H9 (cell line): ENCODE measurements around the gene MARK4. TPM values are rescaled to one million over a fixed set of nuclear protein-coding genes. Genes with fewer than 3 reads are reported as not detected.

Source experiments
- DNase-seq: peaks from one replicate; pipeline ENCODE4 v3.0.0-alpha.2; 2017
- H2AFZ ChIP-seq: one replicate; pipeline ENCODE4 v1.6.1; 2013; ENCODE audit warnings: mild to moderate bottlenecking, low read length, control low read depth, moderate library complexity
- H2AK5ac ChIP-seq: 2 replicates; pipeline ENCODE4 v1.6.1; 2013; ENCODE audit warnings: low read length, control low read depth, mixed read lengths; ENCODE audit not compliant: insufficient read length
- H2BK120ac ChIP-seq: one replicate; pipeline ENCODE4 v1.6.1; 2013; ENCODE audit warnings: low read depth, mild to moderate bottlenecking, low read length, control low read depth, inconsistent platforms; ENCODE audit not compliant: poor library complexity, severe bottlenecking
- H2BK12ac ChIP-seq: 2 replicates; pipeline ENCODE4 v1.6.1; 2013; ENCODE audit warnings: low read length, control low read depth, mixed read lengths, low read depth; ENCODE audit not compliant: insufficient read length
- H2BK15ac ChIP-seq: 2 replicates; pipeline ENCODE4 v1.6.1; 2013; ENCODE audit warnings: low read depth, low read length, control low read depth
- H2BK20ac ChIP-seq: one replicate; pipeline ENCODE4 v1.6.1; 2013; ENCODE audit warnings: low read depth, mild to moderate bottlenecking, low read length, control low read depth, inconsistent platforms; ENCODE audit not compliant: poor library complexity, severe bottlenecking
- H2BK5ac ChIP-seq: 2 replicates; pipeline ENCODE4 v1.6.1; 2013; ENCODE audit warnings: low read length, control low read depth, mixed read lengths; ENCODE audit not compliant: insufficient read length
- H3K14ac ChIP-seq: 2 replicates; pipeline ENCODE4 v1.6.1; 2013; ENCODE audit warnings: low read length, control low read depth; ENCODE audit not compliant: insufficient read depth
- H3K18ac ChIP-seq: 2 replicates; pipeline ENCODE4 v1.6.1; 2013; ENCODE audit warnings: low read depth, mild to moderate bottlenecking, mixed read lengths, low read length, control low read depth; ENCODE audit not compliant: insufficient read length
- H3K23ac ChIP-seq: 2 replicates; pipeline ENCODE4 v1.6.1; 2013; ENCODE audit warnings: low read length, control low read depth, mixed read lengths, low read depth; ENCODE audit not compliant: insufficient read length
- H3K23me2 ChIP-seq: 2 replicates; pipeline ENCODE4 v1.6.1; 2013; ENCODE audit warnings: low read depth, mild to moderate bottlenecking, mixed read lengths, low read length, control low read depth; ENCODE audit not compliant: insufficient read length, poor library complexity, severe bottlenecking
- H3K27ac ChIP-seq: 2 replicates; pipeline ENCODE4 v1.5.1; 2013; ENCODE audit warnings: low read length, control low read depth, mixed read lengths, low read depth; ENCODE audit not compliant: insufficient read length
- H3K27me3 ChIP-seq: 2 replicates; pipeline ENCODE4 v1.6.1; 2013; ENCODE audit warnings: low read length, control low read depth, inconsistent platforms; ENCODE audit not compliant: insufficient read depth
- H3K4ac ChIP-seq: 2 replicates; pipeline ENCODE4 v1.6.1; 2013; ENCODE audit warnings: low read depth, mild to moderate bottlenecking, control low read depth, inconsistent platforms, low read length, moderate library complexity
- H3K4me1 ChIP-seq: 2 replicates; pipeline ENCODE4 v1.6.1; 2013; ENCODE audit warnings: low read length, control low read depth, inconsistent platforms; ENCODE audit not compliant: insufficient read depth
- H3K4me2 ChIP-seq: 2 replicates; pipeline ENCODE4 v1.6.1; 2013; ENCODE audit warnings: low read length, control low read depth, mixed read lengths; ENCODE audit not compliant: insufficient read length, insufficient read depth
- H3K56ac ChIP-seq: 2 replicates; pipeline ENCODE4 v1.6.1; 2013; ENCODE audit warnings: low read depth, mild to moderate bottlenecking, mixed read lengths, low read length, control low read depth; ENCODE audit not compliant: insufficient read length
- H3K79me1 ChIP-seq: 2 replicates; pipeline ENCODE4 v1.6.1; 2013; ENCODE audit warnings: low read depth, mild to moderate bottlenecking, moderate library complexity, low read length, control low read depth, inconsistent platforms; ENCODE audit not compliant: insufficient read depth, poor library complexity, severe bottlenecking
- H3K79me2 ChIP-seq: 2 replicates; pipeline ENCODE4 v1.6.1; 2013; ENCODE audit warnings: low read length, control low read depth, inconsistent platforms; ENCODE audit not compliant: insufficient read depth
- H3K9ac ChIP-seq: 2 replicates; pipeline ENCODE4 v1.6.1; 2013; ENCODE audit warnings: low read length, control low read depth, mixed read lengths; ENCODE audit not compliant: insufficient read length; ENCODE audit errors: extremely low read depth
- H3K9me3 ChIP-seq: one replicate; pipeline ENCODE4 v1.6.1; 2013; ENCODE audit warnings: low read depth, low read length, inconsistent platforms; ENCODE audit not compliant: control insufficient read depth
- H3T11ph ChIP-seq: one replicate; pipeline ENCODE4 v1.6.1; 2013; ENCODE audit warnings: mild to moderate bottlenecking, low read length, control low read depth, inconsistent platforms
- H4K20me1 ChIP-seq: one replicate; pipeline ENCODE4 v1.6.1; 2013; ENCODE audit not compliant: control insufficient read depth, insufficient read length, insufficient read depth
- H4K5ac ChIP-seq: 2 replicates; pipeline ENCODE4 v1.6.1; 2013; ENCODE audit warnings: low read depth, mild to moderate bottlenecking, mixed read lengths, low read length, control low read depth; ENCODE audit not compliant: insufficient read length
- H4K8ac ChIP-seq: replicated peaks from 2 replicates; pipeline ENCODE4 v1.6.1; 2013; ENCODE audit warnings: low read length, control low read depth, mixed read lengths, low read depth; ENCODE audit not compliant: insufficient read length
- H4K91ac ChIP-seq: 2 replicates; pipeline ENCODE4 v1.6.1; 2013; ENCODE audit warnings: low read depth, mild to moderate bottlenecking, moderate library complexity, mixed read lengths, low read length, control low read depth; ENCODE audit not compliant: insufficient read length
- H3K27ac Mint-ChIP-seq, 3 experiments: 2 replicates in 2 of 3; 3 replicates in 1 of 3; pipeline ENCODE4 v1.8.0; 2020 to 2021; ENCODE audit warnings: mixed read lengths in 3 of 3, mild to moderate bottlenecking in 1 of 3, moderate library complexity in 1 of 3
- H3K27me3 Mint-ChIP-seq: 2 replicates; pipeline ENCODE4 v1.8.0; 2021; ENCODE audit warnings: low read depth, mild to moderate bottlenecking, moderate library complexity, mixed read lengths
- H3K36me3 Mint-ChIP-seq, 3 experiments: 2 replicates in 2 of 3; 3 replicates in 1 of 3; pipeline ENCODE4 v1.8.0; 2020 to 2021; ENCODE audit warnings: low read depth in 3 of 3, mixed read lengths in 3 of 3; ENCODE audit not compliant: insufficient read depth in 1 of 3
- H3K4me1 Mint-ChIP-seq, 2 experiments: 2 replicates each; pipeline ENCODE4 v1.8.0; 2020; ENCODE audit warnings: mixed read lengths in 2 of 2
- H3K4me3 Mint-ChIP-seq, 2 experiments: 2 replicates in 1 of 2; 3 replicates in 1 of 2; pipeline ENCODE4 v1.8.0; 2020 to 2021; ENCODE audit warnings: mild to moderate bottlenecking in 2 of 2, mixed read lengths in 2 of 2, moderate library complexity in 1 of 2
- H3K9me3 Mint-ChIP-seq, 2 experiments: 2 replicates in 1 of 2; 3 replicates in 1 of 2; pipeline ENCODE4 v1.8.0; 2020; ENCODE audit warnings: mild to moderate bottlenecking in 2 of 2, mixed read lengths in 2 of 2, moderate library complexity in 1 of 2
- WGBS: extraction: QIAGEN DNeasy Blood & Tissue Kit; methylation state at CpG from one replicate; pipeline ENCODE4 v1.1.7; 2013; ENCODE audit warnings: missing lambda C conversion rate, low lambda C conversion rate, mixed read lengths; ENCODE audit not compliant: insufficient read length; ENCODE audit errors: extremely low coverage; 5-methylcytosine and 5-hydroxymethylcytosine counted together
- total RNA-seq: library from RNA; stranded (reverse); gene quantifications from 2 replicates; pipeline ENCODE4 v1.2.1, GENCODE V29; 2021
- TF ChIP-seq, protein P1 (sequence below): fragments of 200-600 bp; sonication (generic); conservative IDR thresholded peaks from 3 replicates; pipeline ENCODE4 v1.8.0; 2021; ENCODE audit warnings: antibody characterized with exemption, mild to moderate bottlenecking

Gene MARK4
- total RNA-seq, 1 experiment from 2014 or later: 44.7 TPM

DNA sequence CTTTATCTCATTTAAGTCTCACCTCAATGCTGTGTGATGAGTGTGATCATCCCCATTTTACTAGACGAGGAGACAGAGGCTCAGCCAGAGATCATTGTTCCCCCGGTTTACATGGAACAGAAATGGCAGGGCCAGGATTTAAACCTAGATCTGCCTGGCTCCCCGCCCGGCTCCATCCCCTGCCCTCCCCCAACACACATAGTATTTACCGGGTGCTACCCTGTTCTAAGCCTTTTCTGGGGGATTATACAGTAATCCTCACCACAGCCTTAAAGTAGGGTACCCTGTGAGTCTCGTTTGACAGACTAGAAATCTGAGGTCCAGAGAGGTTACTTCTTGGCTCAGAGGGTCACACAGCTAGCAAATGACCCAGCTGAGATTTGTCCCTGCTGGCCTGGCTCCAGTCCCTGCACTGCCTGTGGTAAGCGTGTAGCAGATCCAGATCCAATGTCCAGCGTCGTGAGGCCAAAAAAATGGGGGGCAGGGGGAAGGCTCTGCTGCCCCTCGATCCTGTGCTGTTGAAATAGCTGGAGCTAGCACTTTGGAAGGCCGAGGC, 85.7 kb downstream of the MARK4 start:
- DNase-seq: no peak
- Histone ChIP-seq H3T11ph (no peak overlapping the region), H3K79me1 (no peaks in the 10 kb centered on the region), H2BK12ac (no peak overlapping the region), H3K9ac (no peak overlapping the region), H3K14ac (no peak overlapping the region; the same call in 1 of the 2 replicates), H2AFZ (no peak overlapping the region), H4K8ac (no peak overlapping the region), H4K5ac (no peak overlapping the region), H3K4me2 (no peak overlapping the region), H3K4me1 (no peaks in the 10 kb centered on the region), H3K79me2 (no peaks in the 10 kb centered on the region), H2BK120ac (no peak overlapping the region), H3K27me3 (peaks cover 4% of the 10 kb centered on the region), H4K91ac (no peak overlapping the region), H3K23ac (no peak overlapping the region), H3K23me2 (peaks cover 9% of the 10 kb centered on the region), H2BK5ac (no peak overlapping the region), H3K4ac (no peak overlapping the region), H3K56ac (no peak overlapping the region), H3K18ac (no peak overlapping the region), H3K9me3 (no peaks in the 10 kb centered on the region), H3K27ac (no peak overlapping the region), H4K20me1 (peaks cover 2% of the 10 kb centered on the region), H2BK15ac (no peak overlapping the region), H2BK20ac (no peak overlapping the region), H2AK5ac (no peak overlapping the region)
- Mint-ChIP-seq H3K9me3 (no peaks in the 10 kb centered on the region; a peak in 2 of 5 replicates), H3K36me3 (no peaks in the 10 kb centered on the region), H3K4me3 (no peak overlapping the region), H3K27ac (no peak overlapping the region), H3K27me3 (peaks cover 32% of the 10 kb centered on the region), H3K4me1 (peaks cover 3 to 11% of the 10 kb centered on the region in 2 experiments; a peak in 3 of 4 replicates)
- TF ChIP-seq, protein P1, sequence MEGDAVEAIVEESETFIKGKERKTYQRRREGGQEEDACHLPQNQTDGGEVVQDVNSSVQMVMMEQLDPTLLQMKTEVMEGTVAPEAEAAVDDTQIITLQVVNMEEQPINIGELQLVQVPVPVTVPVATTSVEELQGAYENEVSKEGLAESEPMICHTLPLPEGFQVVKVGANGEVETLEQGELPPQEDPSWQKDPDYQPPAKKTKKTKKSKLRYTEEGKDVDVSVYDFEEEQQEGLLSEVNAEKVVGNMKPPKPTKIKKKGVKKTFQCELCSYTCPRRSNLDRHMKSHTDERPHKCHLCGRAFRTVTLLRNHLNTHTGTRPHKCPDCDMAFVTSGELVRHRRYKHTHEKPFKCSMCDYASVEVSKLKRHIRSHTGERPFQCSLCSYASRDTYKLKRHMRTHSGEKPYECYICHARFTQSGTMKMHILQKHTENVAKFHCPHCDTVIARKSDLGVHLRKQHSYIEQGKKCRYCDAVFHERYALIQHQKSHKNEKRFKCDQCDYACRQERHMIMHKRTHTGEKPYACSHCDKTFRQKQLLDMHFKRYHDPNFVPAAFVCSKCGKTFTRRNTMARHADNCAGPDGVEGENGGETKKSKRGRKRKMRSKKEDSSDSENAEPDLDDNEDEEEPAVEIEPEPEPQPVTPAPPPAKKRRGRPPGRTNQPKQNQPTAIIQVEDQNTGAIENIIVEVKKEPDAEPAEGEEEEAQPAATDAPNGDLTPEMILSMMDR: no peak
- no CpG with 5 or more reads among the region's 11 CpGs for WGBS
